DMS53 treated with DMSO at 0.1 percent for 48 hours (cell line): ENCODE data around the gene TCF3.
"Not testable (repeated sequence)": the region's sequence is repeated elsewhere in the genome, so short reads cannot be mapped to it uniquely, and the experiment has no call there.

Experiments
- DNase-seq: peaks from one replicate; lab custom pipeline; 2025; ENCODE audit not compliant: unreplicated experiment; lab: John Stamatoyannopoulos, UW

TCF3 gene

DNA sequence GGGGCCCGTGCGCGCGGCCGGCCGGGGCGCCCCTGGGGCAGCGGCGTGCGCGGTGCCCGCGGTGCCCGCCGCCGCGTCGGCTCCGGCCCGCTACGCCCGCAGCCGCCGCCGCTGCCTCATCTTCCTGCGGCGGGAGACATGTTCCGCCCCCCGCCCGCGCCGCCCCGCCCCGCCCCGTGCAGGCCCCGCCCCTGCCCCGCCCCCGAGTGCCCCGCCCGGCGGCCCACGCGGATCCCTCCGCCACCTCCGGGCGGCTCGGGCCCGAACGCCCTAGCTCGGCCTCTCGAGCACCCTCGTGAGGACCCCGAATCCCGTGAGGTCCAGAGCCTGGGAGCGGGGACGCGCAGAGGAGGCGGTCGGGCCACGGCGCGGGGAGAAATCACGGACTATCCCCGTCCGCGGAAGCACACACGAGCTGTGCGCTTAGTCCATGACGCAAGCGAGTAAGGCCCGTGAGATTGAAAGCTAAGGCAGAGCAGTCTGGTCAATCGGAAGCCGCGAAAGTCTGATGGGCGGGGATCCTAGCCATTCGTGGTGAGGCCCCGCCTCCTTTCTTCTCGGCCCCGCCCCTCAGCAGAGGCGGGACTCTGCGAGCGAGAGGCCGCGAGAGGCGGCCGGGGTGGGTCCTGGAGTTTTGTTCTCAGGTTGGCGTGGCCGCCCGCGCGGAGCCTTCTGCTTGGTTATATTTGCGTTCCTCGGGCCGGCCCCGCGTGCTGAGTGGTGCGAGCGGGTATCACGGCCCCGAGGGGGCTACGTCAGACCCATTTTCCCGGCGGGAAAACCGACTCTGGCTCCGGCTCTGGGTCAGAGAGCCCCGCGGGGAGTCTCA lies at the start of gene TCF3:
TCF3 (minus strand) TSS at position 145 of the 829 bp plus-strand sequence. CDS start 2,367 bp downstream, outside the sequence.
- DNase-seq, result peak; percentile 87

DNA sequence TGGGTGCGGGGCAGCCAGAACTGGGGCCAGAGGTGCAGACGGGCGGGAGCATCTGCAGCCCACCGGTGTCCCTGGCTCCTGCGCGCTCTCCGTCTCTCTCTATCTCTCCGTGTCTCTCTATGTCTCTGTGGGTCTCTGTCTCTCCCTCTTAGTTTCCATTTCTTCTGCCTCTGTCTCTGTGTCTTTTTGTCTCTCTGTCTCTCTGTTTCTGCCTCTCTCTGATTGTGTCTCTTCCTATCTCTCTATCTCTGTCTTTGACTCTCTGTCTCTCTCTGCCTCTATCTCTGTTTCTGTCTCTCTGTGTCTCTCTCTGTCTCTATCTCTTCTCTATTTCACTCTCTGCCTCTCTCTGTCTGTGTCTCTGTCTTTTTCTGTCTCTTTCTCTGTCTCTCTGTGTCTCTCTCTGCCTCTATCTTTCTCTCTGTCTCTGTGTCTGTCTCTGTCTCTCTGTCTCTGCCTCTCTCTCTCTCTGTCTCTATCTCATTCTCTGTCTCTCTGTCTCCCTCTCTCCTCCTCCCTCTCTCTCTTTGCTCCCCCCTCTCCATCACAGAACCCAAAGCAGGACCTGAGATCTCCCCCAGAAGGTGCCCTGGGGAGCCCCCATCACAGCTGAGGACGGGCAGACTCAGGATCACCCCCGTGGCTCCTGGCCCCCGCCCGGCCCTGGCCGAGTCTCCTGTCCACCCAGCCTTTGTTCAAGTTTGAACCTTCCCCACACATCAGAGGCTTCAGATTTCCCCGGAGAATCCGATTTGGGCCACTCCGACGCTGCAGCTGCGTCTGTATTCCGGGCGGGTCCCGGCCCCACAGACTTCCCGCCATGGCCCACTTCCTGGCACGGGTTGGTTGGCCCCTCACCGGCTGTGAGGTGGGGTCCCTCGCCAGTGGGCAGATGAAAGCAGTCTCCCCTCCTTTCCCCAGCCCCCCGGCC lies 48.6 kb upstream of the TCF3 start:
- no peak for DNase-seq

DNA sequence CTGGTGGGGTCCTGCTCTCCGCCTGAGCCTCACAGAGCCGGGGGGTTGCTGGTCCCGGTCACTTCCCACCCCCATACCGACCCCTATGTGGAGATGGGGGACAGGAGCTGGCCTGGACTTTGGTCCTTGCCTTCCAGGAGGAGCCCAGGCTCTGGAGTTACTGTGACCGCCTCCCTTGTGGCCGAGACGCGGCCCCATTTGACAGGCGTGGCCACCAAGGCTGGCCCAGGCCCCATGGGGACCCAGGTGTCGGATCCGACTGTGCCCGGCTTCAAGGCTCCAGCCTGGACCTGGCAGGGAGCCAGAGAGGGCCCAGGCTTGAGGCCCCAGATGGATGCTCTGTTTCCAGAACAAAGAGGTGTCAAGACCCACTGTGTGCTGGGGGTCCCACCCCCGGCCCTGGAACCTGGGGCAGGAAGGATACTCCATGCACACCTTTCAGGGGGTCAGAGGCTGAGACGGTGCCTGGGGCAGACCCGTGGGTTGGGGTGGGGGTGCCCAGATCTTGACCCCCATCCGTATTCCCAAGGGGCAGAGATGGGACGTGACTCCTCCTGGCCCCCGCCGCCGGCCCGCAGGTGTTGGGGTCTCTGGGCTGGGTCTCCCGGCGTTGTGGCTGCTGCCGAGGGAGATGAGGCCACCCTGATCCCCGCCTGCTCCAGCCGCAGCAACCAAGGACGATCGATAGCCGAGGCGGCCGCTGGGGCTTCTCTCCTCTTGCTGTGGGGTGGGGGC lies 47.8 kb upstream of the TCF3 start:
- DNase-seq, result no peak

DNA sequence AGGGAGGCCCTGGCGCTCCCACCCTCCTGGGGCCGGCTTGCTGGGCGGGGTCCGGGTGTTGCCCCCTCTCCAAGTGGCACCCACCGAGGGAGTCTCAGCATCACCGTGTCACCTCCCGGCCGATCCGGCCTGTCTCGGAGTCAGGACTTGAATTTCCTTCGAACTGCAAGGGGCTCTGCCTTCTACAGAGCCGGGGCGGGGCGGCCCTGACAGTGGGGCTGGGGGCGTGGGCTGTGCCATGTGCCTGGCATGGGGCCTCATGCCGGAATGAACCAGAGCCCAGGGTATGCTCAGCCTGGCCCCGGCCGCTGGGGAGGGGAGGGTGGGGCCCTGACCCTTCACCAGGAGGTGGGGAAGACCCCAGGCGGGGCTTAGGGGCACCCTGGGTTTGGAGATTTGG lies 47.0 kb upstream of the TCF3 start:
- no peak for DNase-seq

DNA sequence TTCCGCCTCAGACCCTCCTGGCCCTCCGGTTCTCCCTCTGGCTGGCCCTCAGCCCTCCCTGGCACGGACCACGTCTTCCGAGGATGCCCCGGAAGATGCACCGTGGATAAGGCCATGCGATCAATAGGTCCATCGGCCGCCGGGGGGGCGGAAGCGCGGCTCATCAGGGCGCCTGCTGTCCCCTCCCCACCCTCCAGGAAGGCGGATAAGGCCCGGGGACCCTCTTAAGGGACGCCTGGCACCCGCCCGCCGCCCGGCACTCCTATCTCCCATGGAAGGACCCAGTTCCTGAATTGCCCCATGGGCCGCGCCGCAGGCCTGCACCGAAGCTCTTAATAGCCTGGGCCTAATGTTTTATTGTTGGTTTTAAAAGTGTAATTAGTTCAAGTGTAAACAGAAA lies 46.2 kb upstream of the TCF3 start:
- DNase-seq, result no peak

DNA sequence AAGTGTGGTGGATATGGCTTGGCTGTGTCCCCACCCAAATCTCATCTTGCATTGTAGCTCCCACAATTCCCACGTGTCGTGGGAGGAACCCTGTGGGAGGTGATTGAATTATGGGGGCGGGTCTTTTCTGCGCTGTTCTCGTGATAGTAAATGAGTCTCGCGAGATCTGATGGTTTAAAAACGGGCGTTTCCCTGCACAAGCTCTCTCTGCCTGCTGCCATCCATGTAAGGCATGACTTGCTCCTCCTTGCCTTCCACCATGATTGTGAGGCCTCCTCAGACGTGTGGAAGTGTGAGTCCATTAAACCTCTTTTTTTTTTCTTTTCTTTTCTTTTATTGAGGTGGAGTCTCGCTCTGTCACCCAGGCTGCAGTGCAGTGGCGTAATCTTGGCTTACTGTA lies 43.1 kb upstream of the TCF3 start:
- DNase-seq, result not testable (repeated sequence)

DNA sequence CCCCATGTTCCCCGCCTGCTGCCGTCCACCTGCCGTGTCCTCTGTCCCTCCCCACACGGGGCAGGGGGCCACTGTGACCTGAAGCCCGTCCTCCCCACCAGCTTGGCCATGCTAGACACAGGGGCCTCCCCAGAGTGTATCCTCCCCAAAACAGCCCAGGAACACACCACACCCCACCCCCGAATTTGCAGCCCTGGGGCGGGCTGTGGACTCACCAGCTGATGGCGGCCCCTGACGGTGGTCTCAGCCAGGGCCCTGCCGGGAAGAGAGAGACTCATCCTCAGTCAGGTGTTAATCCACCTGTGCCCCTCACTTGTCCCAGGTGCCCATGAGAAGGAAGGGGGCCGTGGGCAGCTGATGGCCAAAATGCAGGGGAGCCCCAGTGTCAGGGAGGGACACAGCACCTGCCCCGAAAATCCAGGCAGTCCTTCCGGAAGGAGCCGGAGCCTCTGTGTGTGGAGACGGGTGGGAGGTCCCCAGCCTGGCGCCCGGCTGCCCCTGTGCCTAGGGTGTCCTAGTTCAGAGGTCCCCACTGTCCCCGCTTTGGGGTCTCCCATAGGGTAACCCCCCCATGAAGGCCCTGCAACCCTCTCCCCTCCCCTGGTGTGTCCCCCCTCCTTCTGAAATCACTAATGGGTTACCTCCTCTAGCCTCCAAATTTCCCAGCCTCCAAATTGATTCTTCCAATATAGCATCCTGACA lies 39.3 kb upstream of the TCF3 start:
- no peak for DNase-seq

DNA sequence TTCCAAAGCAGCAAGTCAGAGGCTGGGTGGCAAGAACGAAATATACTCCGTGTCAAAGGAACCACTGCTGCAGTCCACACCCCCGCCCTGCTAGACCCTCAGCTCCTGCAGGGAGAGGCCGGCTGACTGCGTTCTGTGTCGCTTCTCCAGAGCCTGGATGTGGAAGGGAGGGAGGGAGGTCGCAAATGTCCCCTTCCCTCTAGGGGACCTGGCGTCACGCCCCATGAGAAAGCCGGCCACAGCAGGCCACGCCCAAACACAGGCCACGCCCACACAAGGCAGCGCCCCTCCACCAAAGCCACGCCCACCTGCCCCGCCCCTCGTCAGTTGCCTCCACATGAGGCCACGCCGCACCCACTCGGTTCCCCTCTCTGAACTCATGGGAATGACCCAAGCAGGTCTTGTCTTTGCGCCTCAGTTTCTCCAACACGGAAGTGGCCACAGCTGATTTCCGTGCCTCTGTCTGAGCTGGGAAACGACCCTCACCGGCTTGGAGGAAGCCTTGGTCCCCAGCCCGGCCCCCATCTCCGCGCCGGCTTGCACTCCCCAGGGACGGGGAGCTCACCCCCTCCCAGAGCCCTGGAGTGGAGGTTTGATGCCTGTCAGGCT lies 38.4 kb upstream of the TCF3 start:
- no peak for DNase-seq

DNA sequence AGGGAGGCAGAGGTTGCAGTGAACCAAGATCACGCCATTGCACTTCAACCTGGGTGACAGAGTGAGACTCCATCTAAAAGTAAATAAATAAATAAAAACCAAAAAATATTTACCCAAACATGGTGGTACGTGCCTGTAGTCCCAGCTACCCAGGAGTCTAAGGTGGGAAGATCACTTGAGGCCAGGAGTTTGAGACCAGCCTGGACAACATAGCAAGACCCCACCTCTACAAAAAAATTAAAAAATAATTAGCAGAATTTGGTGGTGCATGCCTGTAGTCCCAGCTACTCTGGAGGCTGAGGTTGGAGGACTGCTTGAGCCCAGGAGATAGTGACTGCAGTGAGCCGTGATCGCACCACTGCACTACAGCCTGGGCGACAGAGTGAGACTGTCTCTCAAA lies 33.4 kb upstream of the TCF3 start:
- not testable (repeated sequence) for DNase-seq

DNA sequence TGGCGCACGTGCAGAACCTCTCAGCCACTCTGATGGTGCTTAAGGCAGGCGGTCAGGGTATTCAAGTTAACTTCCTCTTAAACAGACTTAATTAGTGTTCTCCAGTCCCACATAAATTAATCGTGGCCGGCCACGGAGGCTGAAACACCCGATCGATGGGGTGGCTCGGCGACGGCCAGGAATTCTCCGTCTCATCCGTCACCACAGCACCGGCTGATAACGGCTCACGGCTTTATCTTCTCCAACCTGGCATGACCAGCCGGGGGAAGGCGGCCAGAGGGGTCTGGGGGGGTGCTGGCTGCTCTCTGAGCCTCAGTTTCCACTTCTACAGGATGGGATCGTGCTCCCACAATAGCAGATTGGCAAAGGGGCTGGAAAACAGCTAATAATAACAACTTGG lies 32.6 kb upstream of the TCF3 start:
- no peak for DNase-seq

DNA sequence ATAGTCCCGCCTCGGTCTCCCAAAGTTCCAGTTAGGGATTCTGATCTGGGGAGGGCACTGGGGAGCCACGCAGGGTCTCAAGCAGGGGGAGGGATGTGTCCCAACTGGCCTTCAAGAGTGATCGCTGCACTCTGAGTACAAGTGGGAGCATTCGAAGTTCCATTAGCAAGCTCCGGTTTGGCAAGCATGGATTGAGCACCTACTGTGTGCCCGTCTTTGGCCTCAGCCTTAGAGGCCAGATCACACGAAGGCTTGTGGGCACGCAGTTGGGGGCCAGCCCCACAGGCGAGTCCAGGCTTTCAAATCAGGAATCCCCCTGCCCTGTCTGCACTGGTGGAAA lies 32.1 kb upstream of the TCF3 start:
- no peak for DNase-seq

DNA sequence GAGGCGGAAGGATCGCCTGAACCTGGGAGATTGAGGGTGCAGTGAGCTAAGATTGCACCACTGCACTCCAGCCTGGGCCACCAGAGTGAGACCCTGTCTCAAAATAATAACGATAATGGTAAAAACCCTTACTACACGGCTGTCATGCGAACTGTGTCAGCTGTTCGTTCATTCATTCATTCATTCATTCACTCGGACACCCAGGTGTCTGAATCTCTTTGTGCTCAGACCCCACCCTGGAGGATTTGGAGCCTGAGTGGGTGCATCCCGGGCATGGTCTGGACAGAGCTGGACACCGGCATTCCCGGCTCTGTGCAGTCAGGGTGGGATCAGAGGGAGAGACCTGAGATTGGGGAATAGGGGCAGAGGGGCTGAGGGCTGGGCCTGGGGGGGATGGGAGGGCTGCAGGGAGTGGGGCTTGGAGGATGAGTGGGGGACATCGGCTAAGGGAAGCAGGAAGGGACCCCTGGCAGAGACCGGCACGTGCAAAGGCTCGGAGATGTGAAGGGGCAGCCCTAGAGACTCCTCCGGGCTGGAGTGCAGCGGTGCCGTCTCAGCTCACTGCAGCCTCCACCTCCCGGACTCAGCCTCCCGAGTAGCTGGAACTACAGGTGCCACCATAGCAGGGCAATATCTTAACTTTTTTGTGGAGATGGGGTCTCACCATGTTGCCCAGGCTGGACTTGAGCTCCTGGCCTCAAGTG lies 31.6 kb upstream of the TCF3 start:
- no peak for DNase-seq

DNA sequence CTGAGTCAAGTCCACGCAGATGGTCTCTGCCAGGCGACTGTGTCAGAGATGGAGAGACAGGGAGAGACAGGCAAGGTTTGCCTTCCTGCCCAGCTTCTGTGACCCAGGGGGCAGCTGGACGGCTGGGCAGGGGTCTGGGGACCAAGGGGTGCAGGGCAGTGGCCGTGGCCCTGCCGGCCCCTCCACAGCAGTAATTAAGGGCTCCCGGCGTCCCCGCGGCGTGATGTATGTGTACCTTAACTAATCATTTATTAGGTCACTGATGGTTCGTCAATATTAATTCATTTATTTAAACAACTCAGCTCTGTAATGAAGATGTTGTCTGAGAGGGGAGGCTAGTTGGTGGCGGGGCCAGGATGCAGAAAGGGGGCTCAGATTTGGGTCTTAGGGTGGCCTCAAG lies 28.6 kb upstream of the TCF3 start:
- no peak for DNase-seq

DNA sequence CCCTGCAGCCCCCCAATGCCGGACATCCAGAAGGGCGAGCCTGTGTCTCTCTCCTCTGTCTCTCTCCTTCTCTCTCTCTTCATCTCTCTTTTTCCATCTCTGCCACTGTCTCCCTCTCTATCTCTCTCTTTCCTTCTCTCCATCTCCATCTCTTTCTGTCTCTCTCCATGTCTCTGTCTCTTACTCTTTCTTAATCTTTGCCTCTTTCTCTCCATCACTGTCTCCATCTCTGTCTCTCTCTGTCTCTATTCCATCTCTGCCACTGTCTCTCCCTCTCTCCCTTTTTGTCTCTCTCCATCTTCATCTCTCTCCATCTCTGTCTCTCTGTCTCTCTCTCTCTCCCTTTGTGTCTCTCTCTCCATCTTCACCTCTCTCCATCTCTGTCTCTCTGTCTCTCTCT lies 25.7 kb upstream of the TCF3 start:
- DNase-seq, result no peak

DNA sequence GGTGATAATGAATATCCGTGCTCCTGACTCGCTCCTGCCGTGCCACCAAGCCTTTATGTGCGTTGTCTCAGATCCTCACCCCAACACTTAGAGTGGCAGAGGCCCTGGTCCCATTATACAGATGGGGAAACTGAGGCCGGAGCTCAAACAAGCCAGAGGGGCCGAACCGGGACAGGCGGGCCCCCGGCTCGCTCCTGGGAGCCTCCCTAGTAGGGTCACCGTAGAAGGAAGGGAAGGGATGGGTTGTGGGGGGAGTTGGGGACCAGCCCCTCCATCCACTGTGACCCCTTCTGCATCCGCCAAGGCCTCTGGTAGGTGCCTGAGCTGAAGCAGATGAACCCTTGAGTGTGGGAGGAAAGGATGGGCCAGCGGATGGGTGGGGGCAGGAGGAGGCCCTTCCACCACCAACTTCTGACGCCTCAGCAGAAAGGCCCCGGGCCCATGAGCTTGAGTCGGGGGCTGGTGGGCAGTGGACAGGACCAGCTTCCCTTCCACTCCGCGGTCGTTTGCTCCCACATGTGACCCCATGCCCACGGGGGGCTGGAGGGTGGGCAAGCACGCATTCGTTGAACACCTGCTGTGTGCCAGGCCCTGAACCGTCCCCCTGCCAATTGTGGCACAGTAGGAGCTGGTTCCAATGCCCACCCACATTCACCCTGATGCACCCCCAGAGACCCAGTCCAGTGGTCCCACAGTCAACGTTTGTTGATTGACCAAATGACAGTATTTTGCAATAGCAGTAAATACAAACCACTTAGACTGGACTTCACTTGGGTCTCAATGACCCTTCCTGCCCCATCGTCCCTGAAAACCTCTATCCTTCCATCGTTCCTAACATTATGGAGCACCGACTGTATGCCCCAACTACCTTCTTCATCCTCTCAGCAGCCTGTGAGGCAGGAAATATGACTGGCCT lies 24.2 kb upstream of the TCF3 start:
- DNase-seq, result no peak

DNA sequence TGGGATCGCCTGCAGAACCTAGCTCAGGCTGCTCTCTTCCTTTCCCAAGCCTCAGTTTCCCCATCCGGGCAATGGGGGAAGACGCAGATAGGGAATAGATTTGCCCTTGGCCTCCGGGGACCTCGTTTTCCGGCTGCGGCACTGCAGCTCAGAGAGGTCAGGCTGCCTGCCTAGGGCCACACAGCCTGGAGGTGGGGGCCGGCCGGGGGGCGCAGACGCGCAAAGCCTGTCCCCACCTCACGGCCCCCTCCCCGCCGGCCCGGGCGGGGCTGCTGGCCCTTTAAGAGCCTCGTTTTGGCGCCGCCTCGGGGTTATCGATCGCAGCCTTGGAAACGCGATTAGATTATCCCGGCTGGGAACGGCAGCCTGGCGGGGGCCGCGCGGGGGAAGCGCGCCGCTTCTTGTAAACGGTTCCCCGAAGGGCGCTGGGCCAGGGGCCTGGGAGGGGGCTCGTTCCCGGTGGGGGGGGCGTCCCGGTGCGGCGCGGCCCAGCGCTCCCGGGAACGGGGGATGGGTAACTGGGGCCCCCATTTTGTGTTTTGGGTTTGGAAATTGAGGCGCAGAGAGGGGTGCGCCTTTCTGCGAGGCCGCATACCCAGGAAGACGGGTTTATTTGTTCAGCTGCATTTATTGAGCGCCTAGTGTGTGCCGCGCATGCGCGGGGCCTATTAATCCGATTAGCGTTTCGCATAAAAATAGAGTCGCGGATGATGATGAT lies 23.4 kb upstream of the TCF3 start:
- DNase-seq, result no peak

DNA sequence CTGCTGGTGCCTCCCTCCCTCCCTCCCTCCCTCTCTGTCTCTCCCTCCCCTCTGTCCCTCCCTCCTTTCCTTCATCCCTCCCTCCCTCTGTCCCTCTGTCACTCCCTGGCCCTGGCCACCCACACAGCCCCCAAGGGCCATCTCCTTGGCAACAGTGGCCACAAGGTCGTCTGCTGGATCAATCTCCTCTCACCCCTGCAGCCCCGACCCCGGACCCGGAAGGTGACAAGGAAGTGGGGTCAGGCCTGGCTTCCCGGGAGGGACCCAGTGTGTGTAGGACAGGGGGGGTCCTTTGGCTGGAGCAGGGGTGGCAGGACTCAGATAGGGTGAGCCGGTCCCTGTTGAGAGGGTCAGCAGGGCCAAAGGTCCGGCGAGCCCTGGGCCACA lies 21.9 kb upstream of the TCF3 start:
- no peak for DNase-seq

DNA sequence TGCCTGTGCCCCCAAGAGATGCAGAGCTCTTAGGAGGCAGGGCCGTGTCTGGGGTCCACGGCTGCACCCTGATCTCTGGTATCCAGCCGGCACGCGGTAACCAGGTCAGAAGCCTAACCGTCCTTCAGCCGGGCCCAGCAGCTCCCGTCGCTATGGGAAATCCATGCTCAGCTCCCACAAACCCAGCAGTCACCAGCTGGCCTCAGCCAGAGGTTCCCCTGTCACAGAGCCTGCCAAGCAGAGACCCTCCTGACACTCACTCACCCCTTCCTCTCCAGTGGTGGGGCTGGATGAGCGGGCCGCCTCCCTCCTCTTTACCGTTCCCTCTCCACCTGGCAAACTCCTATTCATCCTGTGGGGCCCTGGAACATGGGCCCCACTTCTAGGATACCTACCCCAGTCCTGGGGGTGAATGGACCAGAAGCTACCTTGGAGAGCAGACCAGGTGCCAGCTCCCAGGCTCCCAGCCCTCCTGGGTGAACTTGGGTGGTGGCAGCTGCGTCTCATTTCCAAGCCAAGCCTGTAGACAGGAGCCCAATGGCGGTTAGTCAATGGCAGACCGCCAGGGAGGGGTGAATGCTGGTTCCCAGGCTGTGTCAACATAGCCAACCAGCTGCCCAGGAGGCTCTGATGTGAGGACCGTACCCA lies 21.4 kb upstream of the TCF3 start:
- no peak for DNase-seq
